Activated naive CD8-positive, alpha-beta T cell treated with anti-CD3 and anti-CD28 coated beads, Interleukin-2, amount 10 ng/mL, durations not matched to agents 7 days and 5 days (primary cell): ENCODE measurements around the gene WDR17. TPM values are rescaled to one million over a fixed set of nuclear protein-coding genes. Genes with fewer than 3 reads are reported as not detected.

Experiments
- ATAC-seq: fragments of 150-1000 bp; cut with Tn5 transposase; one replicate; pipeline ENCODE4 v1.10.0; 2021; ENCODE audit warnings: low read depth, moderate library complexity
- POLR2A ChIA-PET: fragments of 350-600 bp; sonication (Branson Sonifier 250); formaldehyde crosslinking; loops from one replicate; lab custom pipeline; 2021; ENCODE audit warnings: antibody characterized with exemption; lab: Charles Lee
- DNase-seq: peaks from one replicate; pipeline ENCODE4 v3.0.0; 2021
- H3K27ac Mint-ChIP-seq: one replicate; pipeline ENCODE4 v1.8.0; 2022; ENCODE audit warnings: mild to moderate bottlenecking, mixed read lengths
- H3K27me3 Mint-ChIP-seq: one replicate; pipeline ENCODE4 v1.8.0; 2022; ENCODE audit warnings: mild to moderate bottlenecking, moderate library complexity, mixed read lengths
- H3K36me3 Mint-ChIP-seq: one replicate; pipeline ENCODE4 v1.8.0; 2021; ENCODE audit warnings: mild to moderate bottlenecking, mixed read lengths
- H3K4me1 Mint-ChIP-seq: one replicate; pipeline ENCODE4 v1.8.0; 2021; ENCODE audit warnings: mixed read lengths
- H3K4me3 Mint-ChIP-seq: one replicate; pipeline ENCODE4 v1.8.0; 2022; ENCODE audit warnings: mild to moderate bottlenecking, moderate library complexity, mixed read lengths
- H3K9me3 Mint-ChIP-seq: one replicate; pipeline ENCODE4 v1.8.0; 2021; ENCODE audit warnings: mixed read lengths
- total RNA-seq, 2 experiments: library from RNA; stranded (reverse); gene quantifications; one replicate each; pipeline ENCODE4 v1.2.3, GENCODE V29; 2021

The WDR17 gene
- total RNA-seq, 2 experiments from 2014 or later, result 0.58 to 1.2 TPM

- H3K27me3 Mint-ChIP-seq, result no peaks in the 10 kb centered on the region
- ATAC-seq, result no peak
- H3K36me3 Mint-ChIP-seq, result no peaks in the 10 kb centered on the region
- no peak for DNase-seq
- POLR2A ChIA-PET, result no interaction called here
- no peak overlapping the region for H3K4me3 Mint-ChIP-seq
- no peak overlapping the region for H3K27ac Mint-ChIP-seq
- no peaks in the 10 kb centered on the region for H3K9me3 Mint-ChIP-seq
- no peaks in the 10 kb centered on the region for H3K4me1 Mint-ChIP-seq
These were observed 59.4 kb downstream of the WDR17 start for GRCh38 chr4:176125063-176125462.

GRCh38 chr4:176134670-176135069 lies 69.0 kb downstream of the WDR17 start:
- no peaks in the 10 kb centered on the region for H3K4me1 Mint-ChIP-seq
- peaks cover 2% of the 10 kb centered on the region for H3K27me3 Mint-ChIP-seq

DNA sequence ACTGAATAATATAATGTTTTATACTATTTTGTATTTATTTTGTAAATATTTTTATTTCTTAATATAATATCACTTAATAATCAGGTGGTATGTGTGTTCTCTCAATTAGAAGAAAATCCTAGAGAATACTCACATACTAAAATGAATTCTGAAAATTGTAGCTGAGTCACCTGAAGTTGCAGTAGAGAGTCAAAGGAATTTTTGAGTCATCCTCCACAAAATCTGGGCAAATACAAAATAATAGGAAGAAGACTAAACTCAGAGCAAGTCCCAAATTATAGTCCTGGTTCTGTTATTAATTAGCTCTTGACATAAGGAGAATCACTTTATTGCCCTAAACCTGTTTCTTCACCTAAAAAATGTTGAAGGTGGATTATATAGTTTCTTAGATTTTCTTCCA lies 72.0 kb downstream of the WDR17 start:
- H3K27ac Mint-ChIP-seq, result no peak overlapping the region
- DNase-seq, result no peak
- H3K4me3 Mint-ChIP-seq, result no peak overlapping the region
- no peaks in the 10 kb centered on the region for H3K9me3 Mint-ChIP-seq
- no peak for ATAC-seq
- no peaks in the 10 kb centered on the region for H3K36me3 Mint-ChIP-seq
- H3K27me3 Mint-ChIP-seq, result peaks cover 2% of the 10 kb centered on the region
- POLR2A ChIA-PET, result no interaction called here
- H3K4me1 Mint-ChIP-seq, result no peaks in the 10 kb centered on the region

More at GRCh38 chr4:176134670-176135069, 69.0 kb downstream of the WDR17 start:
- no peak for ATAC-seq
- no peak for DNase-seq
- Mint-ChIP-seq H3K9me3 (no peaks in the 10 kb centered on the region), H3K27ac (no peak overlapping the region), H3K4me3 (no peak overlapping the region), H3K36me3 (no peaks in the 10 kb centered on the region)
- POLR2A ChIA-PET, result no interaction called here

GRCh38 chr4:176139518-176139917 lies 73.9 kb downstream of the WDR17 start:
- Mint-ChIP-seq H3K27ac (no peak overlapping the region), H3K36me3 (no peaks in the 10 kb centered on the region), H3K4me1 (no peaks in the 10 kb centered on the region), H3K4me3 (no peak overlapping the region), H3K27me3 (peaks cover 2% of the 10 kb centered on the region), H3K9me3 (no peaks in the 10 kb centered on the region)
- DNase-seq, result no peak
- ATAC-seq, result no peak
- POLR2A ChIA-PET, result no interaction called here

DNA sequence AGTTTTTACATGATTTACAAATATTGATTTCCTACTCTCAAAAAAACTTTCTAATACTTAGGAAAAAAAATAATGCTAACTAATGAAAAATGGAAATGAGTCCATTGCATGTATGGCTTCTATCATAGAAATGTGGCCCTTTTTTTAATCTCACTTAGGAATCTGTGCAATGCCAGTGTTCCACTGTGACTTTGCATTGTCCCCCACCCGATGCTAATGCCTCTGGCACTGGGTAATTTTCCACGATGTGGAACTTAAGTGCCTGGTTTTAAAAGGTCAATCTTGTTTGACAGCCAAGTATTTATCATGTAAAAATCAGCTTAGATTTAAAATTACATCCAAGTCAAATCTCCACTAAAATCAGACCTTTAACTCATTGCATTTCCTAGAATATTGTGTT lies 76.6 kb downstream of the WDR17 start:
- Mint-ChIP-seq H3K36me3 (no peaks in the 10 kb centered on the region), H3K27me3 (peaks cover 2% of the 10 kb centered on the region), H3K4me1 (no peaks in the 10 kb centered on the region), H3K9me3 (no peaks in the 10 kb centered on the region), H3K4me3 (no peak overlapping the region), H3K27ac (no peak overlapping the region)
- ATAC-seq (no peak), DNase-seq (no peak)
- POLR2A ChIA-PET, result no interaction called here

GRCh38 chr4:176149680-176150355 lies 84.2 kb downstream of the WDR17 start:
- POLR2A ChIA-PET, result no interaction called here
- DNase-seq, result no peak

DNA sequence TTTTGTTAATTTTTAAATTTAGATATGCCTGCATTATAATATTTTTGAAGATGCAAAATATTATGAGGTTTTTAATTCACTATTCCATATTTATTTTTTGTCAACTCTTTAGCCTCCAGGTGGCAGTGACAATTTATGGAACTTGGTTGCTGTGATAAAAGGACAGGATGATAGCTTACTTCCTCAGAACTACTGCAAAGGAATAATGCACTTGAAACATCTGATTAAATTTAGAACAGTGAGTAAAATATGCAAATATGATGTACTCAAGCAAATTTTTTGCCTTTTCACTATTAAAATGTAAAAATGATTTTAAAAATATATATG lies 84.7 kb downstream of the WDR17 start:
- Mint-ChIP-seq H3K4me1 (no peaks in the 10 kb centered on the region), H3K27ac (no peak overlapping the region)

More at GRCh38 chr4:176149680-176150355, 84.2 kb downstream of the WDR17 start:
- Mint-ChIP-seq H3K27me3 (no peaks in the 10 kb centered on the region), H3K27ac (no peak overlapping the region), H3K36me3 (no peaks in the 10 kb centered on the region), H3K4me1 (no peaks in the 10 kb centered on the region), H3K4me3 (no peak overlapping the region), H3K9me3 (no peaks in the 10 kb centered on the region)
- no peak for ATAC-seq

GRCh38 chr4:176150704-176151103 lies 85.1 kb downstream of the WDR17 start:
- Mint-ChIP-seq H3K9me3 (no peaks in the 10 kb centered on the region), H3K27ac (no peak overlapping the region), H3K27me3 (no peaks in the 10 kb centered on the region), H3K4me3 (no peak overlapping the region), H3K36me3 (no peaks in the 10 kb centered on the region), H3K4me1 (no peaks in the 10 kb centered on the region)
- POLR2A ChIA-PET, result no interaction called here
- DNase-seq (no peak), ATAC-seq (no peak)

More for the DNA sequence above, 84.7 kb downstream of the WDR17 start:
- POLR2A ChIA-PET, result no interaction called here
- H3K9me3 Mint-ChIP-seq, result no peaks in the 10 kb centered on the region
- no peaks in the 10 kb centered on the region for H3K36me3 Mint-ChIP-seq
- no peaks in the 10 kb centered on the region for H3K27me3 Mint-ChIP-seq
- no peak overlapping the region for H3K4me3 Mint-ChIP-seq
- DNase-seq (no peak), ATAC-seq (no peak)

DNA sequence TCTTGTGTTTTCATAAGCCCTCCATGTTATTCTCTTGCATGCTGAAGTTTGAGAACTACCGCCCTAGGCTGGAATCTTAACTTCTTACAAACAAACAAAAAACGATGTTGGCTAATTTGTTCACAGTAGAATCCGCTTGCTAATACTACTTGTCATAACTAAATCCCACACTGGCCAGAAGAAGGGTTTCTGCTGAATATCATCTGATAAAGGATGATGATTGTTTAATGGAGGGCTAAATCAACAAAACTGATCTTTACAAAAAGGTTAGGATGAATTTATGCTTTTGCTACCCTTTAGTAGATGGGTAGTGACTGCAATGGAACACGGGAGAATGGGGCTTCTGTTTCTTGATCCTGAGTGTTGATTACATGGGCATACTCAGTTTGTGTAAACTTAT lies 87.5 kb downstream of the WDR17 start:
- no peak overlapping the region for H3K4me3 Mint-ChIP-seq
- DNase-seq, result no peak
- ATAC-seq, result no peak
- H3K27ac Mint-ChIP-seq, result no peak overlapping the region
- no peaks in the 10 kb centered on the region for H3K36me3 Mint-ChIP-seq
- H3K9me3 Mint-ChIP-seq, result no peaks in the 10 kb centered on the region
- POLR2A ChIA-PET, result no interaction called here
- H3K27me3 Mint-ChIP-seq, result no peaks in the 10 kb centered on the region
- H3K4me1 Mint-ChIP-seq, result no peaks in the 10 kb centered on the region

GRCh38 chr4:176156656-176157055 lies 91.0 kb downstream of the WDR17 start:
- Mint-ChIP-seq H3K36me3 (no peaks in the 10 kb centered on the region), H3K9me3 (no peaks in the 10 kb centered on the region), H3K27ac (no peak overlapping the region), H3K27me3 (peaks cover 3% of the 10 kb centered on the region), H3K4me1 (no peaks in the 10 kb centered on the region), H3K4me3 (no peak overlapping the region)
- ATAC-seq (no peak), DNase-seq (no peak)
- POLR2A ChIA-PET, result no interaction called here

DNA sequence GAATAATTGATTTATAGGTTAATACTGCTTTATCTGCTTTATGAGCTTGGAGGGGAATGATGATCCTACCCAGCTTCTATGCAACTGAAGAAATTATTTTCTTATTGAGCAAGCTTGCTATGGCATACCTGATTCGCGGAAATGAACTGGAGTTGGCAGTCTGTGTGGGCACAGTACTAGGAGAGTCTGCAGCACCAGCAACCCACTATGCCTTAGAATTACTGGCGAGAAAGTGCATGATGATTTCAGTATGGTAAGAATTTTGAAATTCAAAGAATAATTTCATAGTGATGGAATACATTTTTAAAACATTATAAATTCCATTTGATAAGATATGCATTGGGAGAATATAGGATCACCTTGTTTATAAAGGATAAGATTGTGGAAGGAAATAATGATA lies 97.4 kb downstream of the WDR17 start:
- Mint-ChIP-seq H3K27ac (no peak overlapping the region), H3K4me1 (no peaks in the 10 kb centered on the region), H3K27me3 (peaks cover 3% of the 10 kb centered on the region), H3K36me3 (no peaks in the 10 kb centered on the region), H3K4me3 (no peak overlapping the region), H3K9me3 (no peaks in the 10 kb centered on the region)
- ATAC-seq (no peak), DNase-seq (no peak)
- POLR2A ChIA-PET, result no interaction called here

DNA sequence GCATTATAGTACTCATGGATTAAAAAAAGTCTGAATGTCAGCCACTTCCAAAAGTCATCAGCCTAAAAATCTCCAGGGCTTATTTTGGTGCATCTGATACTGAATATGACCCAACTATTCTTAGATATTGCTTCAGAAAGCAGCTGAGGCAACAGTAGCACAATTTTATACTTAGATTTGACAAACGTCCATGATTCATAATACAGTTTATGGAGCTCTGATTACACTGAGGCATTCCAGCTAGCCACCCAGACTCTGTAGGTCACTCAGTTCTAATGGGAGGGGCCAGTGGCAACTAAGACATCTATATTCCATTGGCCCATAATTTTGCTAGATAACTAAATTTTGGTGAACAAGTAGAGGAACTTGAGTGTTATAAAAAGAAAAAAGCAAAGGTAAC lies 119.4 kb downstream of the WDR17 start:
- Mint-ChIP-seq H3K9me3 (no peaks in the 10 kb centered on the region), H3K36me3 (no peaks in the 10 kb centered on the region), H3K27ac (no peak overlapping the region), H3K4me3 (no peak overlapping the region), H3K27me3 (peaks cover 4% of the 10 kb centered on the region), H3K4me1 (no peaks in the 10 kb centered on the region)
- POLR2A ChIA-PET, result no interaction called here
- DNase-seq, result no peak
- ATAC-seq, result no peak

DNA sequence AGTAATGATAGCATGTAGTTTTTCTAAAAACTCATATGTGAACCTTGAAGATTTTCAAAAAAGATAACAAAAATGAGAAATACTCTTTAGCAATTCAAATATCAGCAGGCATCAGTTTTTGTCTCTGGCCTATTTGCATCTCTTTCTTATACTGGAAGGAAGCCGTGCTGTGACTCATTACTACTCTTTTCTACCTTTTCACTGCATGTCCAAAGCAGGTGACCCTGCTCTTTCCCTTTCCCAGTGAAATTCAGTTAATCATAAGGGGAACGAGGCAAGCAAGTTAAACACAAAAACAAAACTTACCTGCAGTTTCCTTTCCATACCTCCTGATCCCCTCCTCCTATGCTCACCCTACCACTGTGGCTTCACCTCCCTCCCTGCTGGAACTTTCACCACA lies 120.4 kb downstream of the WDR17 start:
- no peak overlapping the region for H3K4me3 Mint-ChIP-seq
- no peaks in the 10 kb centered on the region for H3K4me1 Mint-ChIP-seq
- H3K36me3 Mint-ChIP-seq, result no peaks in the 10 kb centered on the region
- H3K27me3 Mint-ChIP-seq, result peaks cover 5% of the 10 kb centered on the region
- H3K27ac Mint-ChIP-seq, result no peak overlapping the region
- ATAC-seq, result no peak
- DNase-seq, result no peak
- no peaks in the 10 kb centered on the region for H3K9me3 Mint-ChIP-seq
- POLR2A ChIA-PET, result no interaction called here

GRCh38 chr4:176186671-176187395 lies 121.2 kb downstream of the WDR17 start:
- POLR2A ChIA-PET, result no interaction called here
- Mint-ChIP-seq H3K4me3 (no peak overlapping the region), H3K9me3 (no peaks in the 10 kb centered on the region), H3K4me1 (no peaks in the 10 kb centered on the region), H3K27ac (no peak overlapping the region), H3K36me3 (no peaks in the 10 kb centered on the region), H3K27me3 (peaks cover 12% of the 10 kb centered on the region)
- ATAC-seq, result no peak
- no peak for DNase-seq
